ENCODE data around the gene CROCC2. TPM values are rescaled to one million over a fixed set of nuclear protein-coding genes. Genes with fewer than 3 reads are reported as not detected.

CROCC2 gene
- total and polyA plus RNA-seq, 10 of the 15 experiments (the other 5 are each of a cell fraction or from before 2014, with no cell fraction given), result not detected

GRCh38 chr2:240877460-240878340 lies 28.4 kb upstream of the CROCC2 start:
- WGBS (ENCODE audit: insufficient coverage, insufficient replicate concordance, low lambda C conversion rate, missing lambda C conversion rate), result 59% methylated on average over 36 of the region's 40 CpGs
- H3K4me3 ChIP-seq, result no peak overlapping the region
- POLR2A ChIA-PET, result no interaction called here

More at GRCh38 chr2:240877460-240878340, 28.4 kb upstream of the CROCC2 start:
- ChIA-PET RAD21 (ENCODE audit: unreplicated experiment) (no interaction called here), CTCF (no interaction called here), SMC1A (ENCODE audit: uncharacterized antibody, unreplicated experiment) (no interaction called here)
- Histone ChIP-seq H3K79me2 (ENCODE audit: control insufficient read depth, insufficient read depth, low read length) (no peaks in the 10 kb centered on the region), H3K27me3 (replicated peaks in 1 of 2; ENCODE audit: control insufficient read depth in 2 of 2, insufficient read depth in 2 of 2, low read length in 1 of 2) (no peaks in the 10 kb centered on the region; a peak in 1 of 4 replicates), H2AFZ (ENCODE audit: control insufficient read depth, low read depth, low read length) (no peak overlapping the region), H3K9ac (ENCODE audit: control insufficient read depth, insufficient read depth, low read length) (no peak overlapping the region), H4K20me1 (ENCODE audit: control insufficient read depth, insufficient read depth) (no peaks in the 10 kb centered on the region), H3K9me3 (replicated peaks; ENCODE audit: control insufficient read depth, insufficient read depth, low read length) (no peaks in the 10 kb centered on the region), H3K4me2 (ENCODE audit: control insufficient read depth, insufficient read depth) (no peak overlapping the region), H3K4me1 (ENCODE audit: control insufficient read depth, insufficient read depth, low read length) (no peaks in the 10 kb centered on the region), H3K36me3 (ENCODE audit: control insufficient read depth in 2 of 2, insufficient read depth in 2 of 2, low read length in 1 of 2) (no peaks in the 10 kb centered on the region), H3K27ac (ENCODE audit: control insufficient read depth, insufficient read depth) (no peak overlapping the region)
- no peak for DNase-seq (ENCODE audit: low read depth, low spot score)
- no TSS peak for BruUV-seq (replicated peaks)
- intact Hi-C loops (cut with micrococcal nuclease; ENCODE audit: unreplicated experiment) (no loop called here), in situ Hi-C loops (cut with MboI) (no loop called here)
- TF ChIP-seq DPF2 (IDR thresholded peaks at IDR 0.05) (no peak), PBX3 (IDR thresholded peaks at IDR 0.05; ENCODE audit: insufficient replicate concordance, low read depth, low read length) (no peak), EP300 (IDR thresholded peaks at IDR 0.05; ENCODE audit: borderline replicate concordance in 1 of 2, control insufficient read depth in 1 of 2, low read depth in 2 of 2, low read length in 2 of 2) (no peak), ZSCAN29 (IDR thresholded peaks at IDR 0.05) (no peak), BCLAF1 (IDR thresholded peaks at IDR 0.05) (no peak), NFXL1 (IDR thresholded peaks at IDR 0.05; ENCODE audit: borderline replicate concordance) (no peak), SMAD1 (IDR thresholded peaks at IDR 0.05; ENCODE audit: low read depth, partially characterized antibody) (no peak), SIN3A (IDR thresholded peaks at IDR 0.05; ENCODE audit: low read depth, low read length) (no peak), MEF2B (IDR thresholded peaks at IDR 0.05; ENCODE audit: partially characterized antibody, poor library complexity, severe bottlenecking) (no peak), SKIL (IDR thresholded peaks at IDR 0.05; ENCODE audit: low read depth, poor library complexity, severe bottlenecking) (no peak), POLR2A (IDR thresholded peaks at IDR 0.05; ENCODE audit: low read depth, low read length) (no peak), SUPT20H (IDR thresholded peaks at IDR 0.05; ENCODE audit: borderline replicate concordance, control insufficient read depth, low read depth, low read length) (no peak), MXI1 (IDR thresholded peaks at IDR 0.05; ENCODE audit: low read depth, low read length) (no peak), MAX (IDR thresholded peaks at IDR 0.05; ENCODE audit: low read depth, low read length) (no peak), CBX3 (IDR thresholded peaks at IDR 0.05; ENCODE audit: borderline replicate concordance, low read depth) (no peak), IKZF2 (IDR thresholded peaks at IDR 0.05) (no peak), SREBF1 (IDR thresholded peaks at IDR 0.05; ENCODE audit: low read length) (no peak), SPI1 (IDR thresholded peaks at IDR 0.05; ENCODE audit: borderline replicate concordance, insufficient read depth, low read depth, low read length) (no peak)
- no peak for FAIRE-seq
- no peak for ATAC-seq

Data from GM12878 (cell line).